SH-SY5Y (cell line): Measurements from ENCODE around the gene RBP4.

Experiments
- GATA2 ChIP-seq: IDR thresholded peaks from 2 replicates; pipeline ENCODE4 v1.6.1; 2011; ENCODE audit warnings: mild to moderate bottlenecking, low read depth, low read length
- GATA3 ChIP-seq: IDR thresholded peaks from 2 replicates; pipeline ENCODE4 v1.6.1; 2011; ENCODE audit warnings: low read depth, mild to moderate bottlenecking, low read length, moderate library complexity

GRCh38 chr10:93630625-93631557 is 29.9 kb upstream of the RBP4 start:
- TF ChIP-seq GATA2 (no peak), GATA3 (no peak)
